Stimulated activated CD8-positive, alpha-beta memory T cell treated with anti-CD3 and anti-CD28 coated beads, Interleukin-7, amount 100 ng/mL, for 48 hours (primary cell): Measurements from ENCODE around the gene CCNA2.
A peak's percentile ranks its signal among the peaks of the same experiment; 100 is the strongest.

Experiments used
- DNase-seq, 2 donors: peaks; one replicate each; pipeline ENCODE4 v3.0.0-alpha.2; 2020; ENCODE audit warnings: low read depth in 1 of 2; ENCODE audit errors: extremely low read depth in 1 of 2

Gene CCNA2

GRCh38 chr4:121823505-121824170 lies at the start of gene CCNA2:
Gene CCNA2 (minus strand): TSS chr4:121823883. CDS start chr4:121823628, 255 bp downstream.
- DNase-seq = peak; percentile 87 to 96

- DNase-seq = peak; percentile 93 to 99
Observed at GRCh38 chr4:121869841-121870822, 46.4 kb upstream of the CCNA2 start, which contains the start of gene BBS7. Gene BBS7 (minus strand): TSS chr4:121870474. CDS start chr4:121870313, 161 bp downstream.

- no peak for DNase-seq
Observed at GRCh38 chr4:121863799-121864198, 40.1 kb upstream of the CCNA2 start.

- DNase-seq = no peak
Observed at GRCh38 chr4:121861426-121861825, 37.7 kb upstream of the CCNA2 start.

GRCh38 chr4:121860121-121860520 lies 36.4 kb upstream of the CCNA2 start:
- no peak for DNase-seq

- no peak for DNase-seq
Observed at GRCh38 chr4:121851354-121851753, 27.7 kb upstream of the CCNA2 start.

- DNase-seq = no peak
Observed at GRCh38 chr4:121846662-121847061, 23.0 kb upstream of the CCNA2 start.

GRCh38 chr4:121842862-121843261 lies 19.2 kb upstream of the CCNA2 start:
- DNase-seq = no peak

GRCh38 chr4:121838136-121838535 lies 14.5 kb upstream of the CCNA2 start:
- no peak for DNase-seq

- DNase-seq = no peak
Observed at GRCh38 chr4:121829511-121829910, 5.8 kb upstream of the CCNA2 start.

- no peak for DNase-seq
Observed at GRCh38 chr4:121827853-121828252, 4.2 kb upstream of the CCNA2 start.

GRCh38 chr4:121824950-121825349 lies 1.3 kb upstream of the CCNA2 start:
- no peak for DNase-seq

GRCh38 chr4:121824171-121824527 lies 466 bp upstream of the CCNA2 start:
- DNase-seq = no peak

GRCh38 chr4:121822796-121823504 lies 733 bp downstream of the CCNA2 start:
- peak in 1 of 2 donors; percentile 10 for DNase-seq

GRCh38 chr4:121822047-121822446 lies 1.6 kb downstream of the CCNA2 start:
- DNase-seq = no peak

GRCh38 chr4:121819216-121819965 lies 4.3 kb downstream of the CCNA2 start:
- no peak for DNase-seq

GRCh38 chr4:121818215-121818614 lies 5.5 kb downstream of the CCNA2 start:
- no peak for DNase-seq

- DNase-seq = no peak
Observed at GRCh38 chr4:121817701-121818100, 6.0 kb downstream of the CCNA2 start.

GRCh38 chr4:121817006-121817405 lies 6.7 kb downstream of the CCNA2 start:
- no peak for DNase-seq

- DNase-seq = no peak
Observed at GRCh38 chr4:121814756-121815155, 8.9 kb downstream of the CCNA2 start.

GRCh38 chr4:121811122-121811521 lies 12.6 kb downstream of the CCNA2 start:
- no peak for DNase-seq
